A549 (cell line): Measurements from ENCODE around the gene ANO10. TPM values are rescaled to one million over a fixed set of nuclear protein-coding genes. Genes with fewer than 3 reads are reported as not detected.

Source experiments
- ATAC-seq, 2 experiments: fragments of 200-7000 bp in 1 of 2; fragments of >200 bp in 1 of 2; cut with Nextera tagmentation in 1 of 2; cut with Tn5 transposase in 1 of 2; 3 replicates each; pipeline versions ENCODE4 v1.8.0 to v1.9.1; 2018 to 2020; ENCODE audit warnings: mild to moderate bottlenecking in 1 of 2, moderate library complexity in 1 of 2
- CTCF ChIA-PET: fragments of 300-600 bp; sonication (Branson Sonifier 250); formaldehyde crosslinking; extraction: SDS; loops from one replicate; lab custom pipeline; 2021; ENCODE audit warnings: antibody characterized with exemption, inconsistent platforms; lab: Yijun Ruan, JAX
- POLR2A ChIA-PET: fragments of 350-600 bp; formaldehyde crosslinking; extraction: SDS; loops from one replicate; lab custom pipeline; 2021; ENCODE audit warnings: antibody characterized with exemption, inconsistent platforms; lab: Yijun Ruan, JAX
- DNase-seq, 2 experiments: peaks; one replicate each; pipeline versions ENCODE4 v3.0.0 to v3.0.0-alpha.2; 2011 to 2016; ENCODE audit warnings: low read depth in 1 of 2, low spot score in 1 of 2
- FAIRE-seq: peaks from 2 replicates; lab custom pipeline; 2011; peaks lifted over from hg19 to GRCh38; lab: Jason Lieb, UNC
- H3K27ac ChIP-seq, 2 experiments: fragments of >200 bp; sonication (Bioruptor Twin); formaldehyde crosslinking; 3 replicates each; pipeline ENCODE4 v1.5.1; 2016 to 2017
- H3K4me1 ChIP-seq: fragments of >200 bp; sonication (Bioruptor Twin); formaldehyde crosslinking; 3 replicates; pipeline ENCODE4 v1.6.1; 2016
- H3K4me2 ChIP-seq: fragments of >200 bp; sonication (Bioruptor Twin); formaldehyde crosslinking; 3 replicates; pipeline ENCODE4 v1.6.1; 2016
- H3K4me3 ChIP-seq: fragments of >200 bp; sonication (Bioruptor Twin); formaldehyde crosslinking; 3 replicates; pipeline ENCODE4 v1.5.1; 2016
- H3K9me3 ChIP-seq: fragments of >200 bp; sonication (Bioruptor Twin); formaldehyde crosslinking; 3 replicates; pipeline ENCODE4 v1.6.1; 2016
- CEBPB ChIP-seq, 2 experiments: fragments of >200 bp in 1 of 2; sonication (Bioruptor Twin) in 1 of 2; formaldehyde crosslinking in 1 of 2; IDR thresholded peaks; 2 replicates each; pipeline ENCODE4 v1.6.1; 2012 to 2016
- EP300 ChIP-seq, 2 experiments: fragments of >200 bp; sonication (Bioruptor Twin); formaldehyde crosslinking; IDR thresholded peaks; 2 replicates in 1 of 2; 3 replicates in 1 of 2; pipeline ENCODE4 v1.6.1; 2016 to 2017
- ESRRA ChIP-seq: fragments of 150-350 bp; IDR thresholded peaks from 2 replicates; pipeline ENCODE4 v1.6.1; 2014; ENCODE audit warnings: mild to moderate bottlenecking, low read length, borderline replicate concordance
- FOXS1 ChIP-seq: fragments of 250-450 bp; sonication (Bioruptor Pico); IDR thresholded peaks from 2 replicates; pipeline ENCODE4 v1.5.0; 2020; ENCODE audit warnings: mild to moderate bottlenecking, moderate library complexity
- HDAC2 ChIP-seq: fragments of 200-600 bp; sonication (generic); IDR thresholded peaks from 2 replicates; pipeline ENCODE4 v1.6.1; 2016
- HEYL ChIP-seq: fragments of 250-450 bp; sonication (Bioruptor Pico); IDR thresholded peaks from 2 replicates; pipeline ENCODE4 v1.8.0; 2021; ENCODE audit warnings: mild to moderate bottlenecking, moderate library complexity
- HOXA7 ChIP-seq: fragments of 250-450 bp; sonication (Bioruptor Pico); IDR thresholded peaks from 2 replicates; pipeline ENCODE4 v1.5.0; 2020; ENCODE audit warnings: mild to moderate bottlenecking, moderate library complexity
- HOXB13 ChIP-seq: fragments of 250-450 bp; sonication (Bioruptor Pico); IDR thresholded peaks from 2 replicates; pipeline ENCODE4 v1.5.0; 2020; ENCODE audit warnings: low read depth, mild to moderate bottlenecking, moderate library complexity
- HOXB5 ChIP-seq: fragments of 250-450 bp; sonication (Bioruptor Pico); IDR thresholded peaks from 2 replicates; pipeline ENCODE4 v1.5.0; 2020; ENCODE audit warnings: mild to moderate bottlenecking, moderate library complexity
- JUN ChIP-seq, 2 experiments: fragments of >200 bp; sonication (Bioruptor Twin); formaldehyde crosslinking; IDR thresholded peaks; 2 replicates in 1 of 2; 3 replicates in 1 of 2; pipeline ENCODE4 v1.6.1; 2016 to 2017
- JUNB ChIP-seq: fragments of >200 bp; sonication (Bioruptor Twin); formaldehyde crosslinking; IDR thresholded peaks from 2 replicates; pipeline ENCODE4 v1.6.1; 2016
- KDM1A ChIP-seq: fragments of 200-600 bp; sonication (generic); IDR thresholded peaks from 2 replicates; pipeline ENCODE4 v1.6.1; 2016; ENCODE audit warnings: low read depth, mild to moderate bottlenecking
- KDM5A ChIP-seq: fragments of 200-600 bp; sonication (generic); IDR thresholded peaks from 2 replicates; pipeline ENCODE4 v1.6.1; 2016; ENCODE audit warnings: antibody characterized with exemption, mild to moderate bottlenecking
- NFE2L2 ChIP-seq: fragments of 150-350 bp; conservative IDR thresholded peaks from 2 replicates; pipeline ENCODE4 v1.6.1; 2014; ENCODE audit warnings: low read length
- NPAS2 ChIP-seq: fragments of 250-450 bp; sonication (Bioruptor Pico); IDR thresholded peaks from 2 replicates; pipeline ENCODE4 v1.8.0; 2022; ENCODE audit warnings: mild to moderate bottlenecking, moderate library complexity, borderline replicate concordance
- NR3C1 ChIP-seq: fragments of >200 bp; sonication (Bioruptor Twin); formaldehyde crosslinking; IDR thresholded peaks from 3 replicates; pipeline ENCODE4 v1.6.1; 2017
- POLR2A ChIP-seq: IDR thresholded peaks from 2 replicates; pipeline ENCODE4 v1.6.1; 2012; ENCODE audit warnings: mild to moderate bottlenecking, low read length
- RFX5 ChIP-seq: fragments of 450-650 bp; IDR thresholded peaks from 2 replicates; pipeline ENCODE4 v1.7.1; 2014; ENCODE audit warnings: antibody characterized with exemption, mild to moderate bottlenecking, moderate library complexity
- RNF2 ChIP-seq: fragments of 200-600 bp; sonication (generic); IDR thresholded peaks from 2 replicates; pipeline ENCODE4 v1.6.1; 2016; ENCODE audit warnings: low read depth, mild to moderate bottlenecking, antibody characterized with exemption, moderate library complexity, borderline replicate concordance
- ZNF302 ChIP-seq: fragments of 250-450 bp; sonication (Bioruptor Pico); IDR thresholded peaks from 2 replicates; pipeline ENCODE4 v1.9.0; 2021; ENCODE audit warnings: inconsistent platforms, mild to moderate bottlenecking, moderate library complexity
- WGBS: methylation state at CpG from one replicate; pipeline ENCODE4 v1.1.6; 2017; ENCODE audit errors: missing lambda C conversion rate; 5-methylcytosine and 5-hydroxymethylcytosine counted together
- polyA plus RNA-seq, 4 experiments: library from polyadenylated mRNA; depleted of rRNA in 3 of 4; stranded (reverse); fragments of >200 nt; fragmentation: RNase III in 1 of 4; extraction: RNeasy Plus Mini Kit Qiagen cat#74134 plus additional on column Dnase treatment in 1 of 4; gene quantifications; 2 replicates in 3 of 4; 3 replicates in 1 of 4; pipeline ENCODE4 v1.2.3, GENCODE V29; 2011 to 2017
- TF ChIP-seq, protein P1 (sequence below): fragments of 150-350 bp; IDR thresholded peaks from 2 replicates; pipeline ENCODE4 v1.6.1; 2014; ENCODE audit warnings: low read depth, mild to moderate bottlenecking, low read length
- TF ChIP-seq, protein P2 (sequence below): fragments of 450-650 bp; IDR thresholded peaks from 2 replicates; pipeline ENCODE4 v1.6.1; 2014; ENCODE audit warnings: antibody characterized with exemption
- TF ChIP-seq, protein P3 (sequence below): IDR thresholded peaks from 2 replicates; pipeline ENCODE4 v1.6.1; 2012
- TF ChIP-seq, protein P4 (sequence below): fragments of 200-600 bp; sonication (generic); IDR thresholded peaks from 2 replicates; pipeline ENCODE4 v1.6.1; 2016; ENCODE audit warnings: antibody characterized with exemption, mild to moderate bottlenecking, moderate library complexity
- TF ChIP-seq, protein P5 (sequence below): fragments of 250-450 bp; sonication (Bioruptor Pico); IDR thresholded peaks from 2 replicates; pipeline ENCODE4 v1.5.0; 2021; ENCODE audit warnings: mild to moderate bottlenecking, moderate library complexity, borderline replicate concordance

Gene ANO10
- polyA plus RNA-seq, 2 of the 4 experiments (the other 2 are of a cell fraction), result 20.0 to 22.8 TPM

DNA sequence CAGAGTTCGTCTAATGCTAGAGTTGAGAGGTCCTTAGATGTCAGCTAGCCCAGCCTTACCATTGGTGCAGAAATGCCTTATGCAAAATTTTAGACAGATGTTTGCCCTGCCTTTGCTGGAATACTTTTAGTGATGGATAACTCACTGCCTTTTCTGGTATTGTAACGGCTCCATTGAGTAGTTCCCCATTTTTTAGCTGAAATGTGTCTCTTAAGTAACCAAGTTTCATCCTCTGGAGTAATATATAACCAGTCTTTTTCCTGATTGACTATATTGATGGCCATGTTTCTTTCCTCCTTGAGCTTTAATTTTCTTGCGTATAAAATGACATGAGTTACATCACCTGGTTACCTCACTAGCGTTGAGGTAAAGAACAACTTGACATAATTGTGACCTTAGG is 290.4 kb downstream of the ANO10 start:
- WGBS, result 93% methylated on average over 4 of the region's 4 CpGs
- H3K4me3 ChIP-seq, result no peak overlapping the region
- TF ChIP-seq, protein P1, sequence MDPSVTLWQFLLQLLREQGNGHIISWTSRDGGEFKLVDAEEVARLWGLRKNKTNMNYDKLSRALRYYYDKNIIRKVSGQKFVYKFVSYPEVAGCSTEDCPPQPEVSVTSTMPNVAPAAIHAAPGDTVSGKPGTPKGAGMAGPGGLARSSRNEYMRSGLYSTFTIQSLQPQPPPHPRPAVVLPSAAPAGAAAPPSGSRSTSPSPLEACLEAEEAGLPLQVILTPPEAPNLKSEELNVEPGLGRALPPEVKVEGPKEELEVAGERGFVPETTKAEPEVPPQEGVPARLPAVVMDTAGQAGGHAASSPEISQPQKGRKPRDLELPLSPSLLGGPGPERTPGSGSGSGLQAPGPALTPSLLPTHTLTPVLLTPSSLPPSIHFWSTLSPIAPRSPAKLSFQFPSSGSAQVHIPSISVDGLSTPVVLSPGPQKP, result no peak
- TF ChIP-seq NPAS2 (CRISPR knock-in tag) (no peak), EP300 (IDR thresholded peaks at IDR 0.05) (no peak), KDM1A (no peak)
- no peak for ATAC-seq
- peaks cover 4% of the 10 kb centered on the region; the same call in 2 of the 3 replicates for H3K9me3 ChIP-seq
- no peaks in the 10 kb centered on the region for H3K4me1 ChIP-seq
- no peak for FAIRE-seq
- CTCF ChIA-PET, result no interaction called here
- no peak overlapping the region for H3K27ac ChIP-seq
- POLR2A ChIA-PET, result no interaction called here
- H3K4me2 ChIP-seq, result no peak overlapping the region
- DNase-seq, result no peak

DNA sequence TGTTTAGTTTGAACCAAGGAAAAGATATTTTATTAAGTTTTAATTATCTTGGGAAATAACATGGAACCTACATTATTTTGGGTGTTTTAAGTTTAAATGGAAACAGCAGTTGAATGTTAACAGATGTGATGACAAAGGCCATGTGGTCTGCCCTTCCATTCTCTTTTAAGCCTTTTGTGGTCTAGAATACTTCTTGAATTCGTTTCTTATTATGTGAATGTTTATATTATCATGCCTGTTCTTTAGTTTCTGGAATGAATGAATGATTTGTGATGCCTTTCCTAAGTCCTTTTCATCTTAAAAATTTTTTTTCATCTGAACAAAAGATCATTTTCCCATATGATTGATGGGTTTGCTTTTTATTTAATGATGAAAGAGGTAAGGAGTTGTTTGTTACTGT is 290.8 kb downstream of the ANO10 start:
- TF ChIP-seq, protein P2, sequence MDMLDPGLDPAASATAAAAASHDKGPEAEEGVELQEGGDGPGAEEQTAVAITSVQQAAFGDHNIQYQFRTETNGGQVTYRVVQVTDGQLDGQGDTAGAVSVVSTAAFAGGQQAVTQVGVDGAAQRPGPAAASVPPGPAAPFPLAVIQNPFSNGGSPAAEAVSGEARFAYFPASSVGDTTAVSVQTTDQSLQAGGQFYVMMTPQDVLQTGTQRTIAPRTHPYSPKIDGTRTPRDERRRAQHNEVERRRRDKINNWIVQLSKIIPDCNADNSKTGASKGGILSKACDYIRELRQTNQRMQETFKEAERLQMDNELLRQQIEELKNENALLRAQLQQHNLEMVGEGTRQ, result no peak
- TF ChIP-seq RFX5 (no peak), HEYL (CRISPR knock-in tag) (no peak), HOXB13 (CRISPR knock-in tag) (no peak), HOXB5 (CRISPR knock-in tag) (no peak), NFE2L2 (no peak)
- Histone ChIP-seq H3K9me3 (peaks cover 3% of the 10 kb centered on the region; the same call in 2 of the 3 replicates), H3K4me2 (no peak overlapping the region), H3K4me1 (no peaks in the 10 kb centered on the region), H3K4me3 (no peak overlapping the region), H3K27ac (no peak overlapping the region)
- DNase-seq (no peak), ATAC-seq (no peak), FAIRE-seq (no peak)
- WGBS, result 68% methylated on average over 1 of the region's 1 CpG
- CTCF ChIA-PET, result no interaction called here
- POLR2A ChIA-PET, result no interaction called here

DNA sequence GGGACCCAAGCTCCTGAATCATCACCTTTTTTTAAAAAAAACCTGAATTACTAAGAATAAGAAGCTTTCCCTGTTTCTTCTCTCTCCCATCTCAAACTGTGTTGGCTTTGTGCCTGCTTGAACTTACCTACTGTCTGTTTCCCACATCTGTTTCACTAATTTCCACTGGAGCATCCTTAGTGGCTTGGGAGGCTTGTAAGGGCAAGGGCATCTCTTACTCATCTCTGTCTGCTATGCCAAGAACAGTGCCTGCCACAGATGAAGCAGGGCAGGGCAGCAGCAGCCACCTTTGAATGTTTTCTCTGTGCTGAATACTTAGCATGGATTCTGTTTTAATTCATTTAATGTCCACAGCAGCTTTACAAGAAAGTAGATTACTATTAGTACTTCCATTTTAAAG is 293.2 kb downstream of the ANO10 start:
- FAIRE-seq (no peak), ATAC-seq (no peak)
- no peaks in the 10 kb centered on the region for H3K4me1 ChIP-seq
- no peak overlapping the region for H3K4me3 ChIP-seq
- H3K27ac ChIP-seq, result no peak overlapping the region
- no peak overlapping the region for H3K4me2 ChIP-seq
- POLR2A ChIA-PET, result no interaction called here
- H3K9me3 ChIP-seq, result no peaks in the 10 kb centered on the region
- TF ChIP-seq POLR2A (no peak), CEBPB (IDR thresholded peaks at IDR 0.05) (no peak), ESRRA (no peak), KDM5A (no peak), NR3C1 (no peak), HOXA7 (CRISPR knock-in tag) (no peak), HDAC2 (no peak), FOXS1 (no peak), JUNB (no peak), RNF2 (no peak), JUN (IDR thresholded peaks at IDR 0.05) (no peak), ZNF302 (no peak)
- TF ChIP-seq, protein P3, sequence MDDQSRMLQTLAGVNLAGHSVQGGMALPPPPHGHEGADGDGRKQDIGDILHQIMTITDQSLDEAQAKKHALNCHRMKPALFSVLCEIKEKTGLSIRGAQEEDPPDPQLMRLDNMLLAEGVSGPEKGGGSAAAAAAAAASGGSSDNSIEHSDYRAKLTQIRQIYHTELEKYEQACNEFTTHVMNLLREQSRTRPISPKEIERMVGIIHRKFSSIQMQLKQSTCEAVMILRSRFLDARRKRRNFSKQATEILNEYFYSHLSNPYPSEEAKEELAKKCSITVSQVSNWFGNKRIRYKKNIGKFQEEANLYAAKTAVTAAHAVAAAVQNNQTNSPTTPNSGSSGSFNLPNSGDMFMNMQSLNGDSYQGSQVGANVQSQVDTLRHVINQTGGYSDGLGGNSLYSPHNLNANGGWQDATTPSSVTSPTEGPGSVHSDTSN, result no peak
- TF ChIP-seq, protein P4, sequence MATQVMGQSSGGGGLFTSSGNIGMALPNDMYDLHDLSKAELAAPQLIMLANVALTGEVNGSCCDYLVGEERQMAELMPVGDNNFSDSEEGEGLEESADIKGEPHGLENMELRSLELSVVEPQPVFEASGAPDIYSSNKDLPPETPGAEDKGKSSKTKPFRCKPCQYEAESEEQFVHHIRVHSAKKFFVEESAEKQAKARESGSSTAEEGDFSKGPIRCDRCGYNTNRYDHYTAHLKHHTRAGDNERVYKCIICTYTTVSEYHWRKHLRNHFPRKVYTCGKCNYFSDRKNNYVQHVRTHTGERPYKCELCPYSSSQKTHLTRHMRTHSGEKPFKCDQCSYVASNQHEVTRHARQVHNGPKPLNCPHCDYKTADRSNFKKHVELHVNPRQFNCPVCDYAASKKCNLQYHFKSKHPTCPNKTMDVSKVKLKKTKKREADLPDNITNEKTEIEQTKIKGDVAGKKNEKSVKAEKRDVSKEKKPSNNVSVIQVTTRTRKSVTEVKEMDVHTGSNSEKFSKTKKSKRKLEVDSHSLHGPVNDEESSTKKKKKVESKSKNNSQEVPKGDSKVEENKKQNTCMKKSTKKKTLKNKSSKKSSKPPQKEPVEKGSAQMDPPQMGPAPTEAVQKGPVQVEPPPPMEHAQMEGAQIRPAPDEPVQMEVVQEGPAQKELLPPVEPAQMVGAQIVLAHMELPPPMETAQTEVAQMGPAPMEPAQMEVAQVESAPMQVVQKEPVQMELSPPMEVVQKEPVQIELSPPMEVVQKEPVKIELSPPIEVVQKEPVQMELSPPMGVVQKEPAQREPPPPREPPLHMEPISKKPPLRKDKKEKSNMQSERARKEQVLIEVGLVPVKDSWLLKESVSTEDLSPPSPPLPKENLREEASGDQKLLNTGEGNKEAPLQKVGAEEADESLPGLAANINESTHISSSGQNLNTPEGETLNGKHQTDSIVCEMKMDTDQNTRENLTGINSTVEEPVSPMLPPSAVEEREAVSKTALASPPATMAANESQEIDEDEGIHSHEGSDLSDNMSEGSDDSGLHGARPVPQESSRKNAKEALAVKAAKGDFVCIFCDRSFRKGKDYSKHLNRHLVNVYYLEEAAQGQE, result no peak
- TF ChIP-seq, protein P5, sequence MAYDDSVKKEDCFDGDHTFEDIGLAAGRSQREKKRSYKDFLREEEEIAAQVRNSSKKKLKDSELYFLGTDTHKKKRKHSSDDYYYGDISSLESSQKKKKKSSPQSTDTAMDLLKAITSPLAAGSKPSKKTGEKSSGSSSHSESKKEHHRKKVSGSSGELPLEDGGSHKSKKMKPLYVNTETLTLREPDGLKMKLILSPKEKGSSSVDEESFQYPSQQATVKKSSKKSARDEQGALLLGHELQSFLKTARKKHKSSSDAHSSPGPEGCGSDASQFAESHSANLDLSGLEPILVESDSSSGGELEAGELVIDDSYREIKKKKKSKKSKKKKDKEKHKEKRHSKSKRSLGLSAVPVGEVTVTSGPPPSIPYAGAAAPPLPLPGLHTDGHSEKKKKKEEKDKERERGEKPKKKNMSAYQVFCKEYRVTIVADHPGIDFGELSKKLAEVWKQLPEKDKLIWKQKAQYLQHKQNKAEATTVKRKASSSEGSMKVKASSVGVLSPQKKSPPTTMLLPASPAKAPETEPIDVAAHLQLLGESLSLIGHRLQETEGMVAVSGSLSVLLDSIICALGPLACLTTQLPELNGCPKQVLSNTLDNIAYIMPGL (CRISPR knock-in tag), result no peak
- TF ChIP-seq, all 56 proteins: peak for 0
- CTCF ChIA-PET, result no interaction called here
- DNase-seq, result no peak
